Activated naive CD4-positive, alpha-beta T cell treated with anti-CD3 and anti-CD28 coated beads, Interleukin-2, amount 10 ng/mL, durations not matched to agents 7 days and 5 days (primary cell): ENCODE measurements around the gene SDK1.

Source experiments
- CTCF ChIA-PET: fragments of 350-600 bp; sonication (Branson Sonifier 250); formaldehyde crosslinking; loops from one replicate; lab custom pipeline; 2021; ENCODE audit warnings: antibody characterized with exemption; lab: Charles Lee
- DNase-seq: peaks from one replicate; pipeline ENCODE4 v3.0.0-alpha.2; 2020
- H3K27ac Mint-ChIP-seq: one replicate; pipeline ENCODE4 v1.8.0; 2021; ENCODE audit warnings: mild to moderate bottlenecking, moderate library complexity, mixed read lengths
- H3K27me3 Mint-ChIP-seq: one replicate; pipeline ENCODE4 v1.8.0; 2021; ENCODE audit warnings: mild to moderate bottlenecking, mixed read lengths
- H3K36me3 Mint-ChIP-seq: one replicate; pipeline ENCODE4 v1.8.0; 2021; ENCODE audit warnings: mixed read lengths
- H3K4me1 Mint-ChIP-seq: one replicate; pipeline ENCODE4 v1.8.0; 2021; ENCODE audit warnings: mixed read lengths
- H3K4me3 Mint-ChIP-seq: one replicate; pipeline ENCODE4 v1.8.0; 2021; ENCODE audit warnings: mild to moderate bottlenecking, moderate library complexity, mixed read lengths
- H3K9me3 Mint-ChIP-seq: one replicate; pipeline ENCODE4 v1.8.0; 2021; ENCODE audit warnings: mixed read lengths

Gene SDK1

GRCh38 chr7:3301831-3302618 is 973 bp downstream of the SDK1 start:
- H3K4me1 Mint-ChIP-seq = peaks cover 12% of the 10 kb centered on the region
- H3K27me3 Mint-ChIP-seq = peaks cover 61% of the 10 kb centered on the region
- H3K4me3 Mint-ChIP-seq = peak overlapping the region; percentile 80
- no peak overlapping the region for H3K27ac Mint-ChIP-seq
- CTCF ChIA-PET = interaction anchor here (0.6 to 1.0 kb wide), 3 partner anchors 12 to 596 kb away, joined by 3 to 4 read pairs (median 3); no protein-coding TSS in a partner anchor
- no peaks in the 10 kb centered on the region for H3K36me3 Mint-ChIP-seq
- no peaks in the 10 kb centered on the region for H3K9me3 Mint-ChIP-seq
- DNase-seq = peak; percentile 22

- Mint-ChIP-seq H3K36me3 (no peaks in the 10 kb centered on the region), H3K4me1 (peaks cover 12% of the 10 kb centered on the region), H3K9me3 (no peaks in the 10 kb centered on the region), H3K4me3 (peak overlapping the region; percentile 80), H3K27me3 (peaks cover 54% of the 10 kb centered on the region), H3K27ac (no peak overlapping the region)
- DNase-seq = no peak
- CTCF ChIA-PET = interaction anchor here (0.6 to 1.0 kb wide), 4 partner anchors 11 to 595 kb away, joined by 3 to 4 read pairs (median 3); no protein-coding TSS in a partner anchor
These were observed 1.7 kb downstream of the SDK1 start for GRCh38 chr7:3302681-3303320.

- H3K27me3 Mint-ChIP-seq = peaks cover 50% of the 10 kb centered on the region
These were observed 3.1 kb downstream of the SDK1 start for GRCh38 chr7:3304131-3304530.

GRCh38 chr7:3307435-3307834 is 6.4 kb downstream of the SDK1 start:
- CTCF ChIA-PET = interaction anchor here (1.3 kb wide), 1 partner anchor 18 kb away, joined by 3 read pairs; no protein-coding TSS in a partner anchor
- H3K4me1 Mint-ChIP-seq = peaks cover 6% of the 10 kb centered on the region
- H3K4me3 Mint-ChIP-seq = no peak overlapping the region
- DNase-seq = no peak
- H3K36me3 Mint-ChIP-seq = no peaks in the 10 kb centered on the region
- no peak overlapping the region for H3K27ac Mint-ChIP-seq
- H3K27me3 Mint-ChIP-seq = peaks cover 28% of the 10 kb centered on the region
- no peaks in the 10 kb centered on the region for H3K9me3 Mint-ChIP-seq

More at GRCh38 chr7:3304131-3304530, 3.1 kb downstream of the SDK1 start:
- Mint-ChIP-seq H3K36me3 (no peaks in the 10 kb centered on the region), H3K4me1 (peaks cover 12% of the 10 kb centered on the region), H3K9me3 (no peaks in the 10 kb centered on the region), H3K4me3 (no peak overlapping the region), H3K27ac (no peak overlapping the region)
- CTCF ChIA-PET = no interaction called here
- no peak for DNase-seq

- peaks cover 22% of the 10 kb centered on the region for H3K27me3 Mint-ChIP-seq
- H3K36me3 Mint-ChIP-seq = no peaks in the 10 kb centered on the region
- CTCF ChIA-PET = no interaction called here
- no peak overlapping the region for H3K4me3 Mint-ChIP-seq
- H3K4me1 Mint-ChIP-seq = no peaks in the 10 kb centered on the region
- no peaks in the 10 kb centered on the region for H3K9me3 Mint-ChIP-seq
- no peak for DNase-seq
- H3K27ac Mint-ChIP-seq = no peak overlapping the region
These were observed 8.1 kb downstream of the SDK1 start for GRCh38 chr7:3309140-3309539.

GRCh38 chr7:3309956-3310355 is 8.9 kb downstream of the SDK1 start:
- no peak overlapping the region for H3K27ac Mint-ChIP-seq
- no peaks in the 10 kb centered on the region for H3K36me3 Mint-ChIP-seq
- no peaks in the 10 kb centered on the region for H3K9me3 Mint-ChIP-seq
- DNase-seq = no peak
- no peaks in the 10 kb centered on the region for H3K4me1 Mint-ChIP-seq
- H3K27me3 Mint-ChIP-seq = peaks cover 17% of the 10 kb centered on the region
- CTCF ChIA-PET = no interaction called here
- no peak overlapping the region for H3K4me3 Mint-ChIP-seq

GRCh38 chr7:3310884-3311283 is 9.8 kb downstream of the SDK1 start:
- no peaks in the 10 kb centered on the region for H3K4me1 Mint-ChIP-seq
- H3K4me3 Mint-ChIP-seq = no peak overlapping the region
- CTCF ChIA-PET = no interaction called here
- no peak overlapping the region for H3K27ac Mint-ChIP-seq
- DNase-seq = no peak
- no peaks in the 10 kb centered on the region for H3K36me3 Mint-ChIP-seq
- no peaks in the 10 kb centered on the region for H3K9me3 Mint-ChIP-seq
- H3K27me3 Mint-ChIP-seq = peaks cover 8% of the 10 kb centered on the region

- no peak overlapping the region for H3K27ac Mint-ChIP-seq
- H3K27me3 Mint-ChIP-seq = peaks cover 3% of the 10 kb centered on the region
- CTCF ChIA-PET = no interaction called here
- H3K4me1 Mint-ChIP-seq = no peaks in the 10 kb centered on the region
- H3K9me3 Mint-ChIP-seq = no peaks in the 10 kb centered on the region
- no peaks in the 10 kb centered on the region for H3K36me3 Mint-ChIP-seq
- DNase-seq = no peak
- H3K4me3 Mint-ChIP-seq = no peak overlapping the region
These were observed 11.5 kb downstream of the SDK1 start for GRCh38 chr7:3312583-3312982.

GRCh38 chr7:3318874-3319273 is 17.8 kb downstream of the SDK1 start:
- Mint-ChIP-seq H3K9me3 (no peaks in the 10 kb centered on the region), H3K27ac (no peak overlapping the region), H3K36me3 (no peaks in the 10 kb centered on the region), H3K4me1 (no peaks in the 10 kb centered on the region), H3K27me3 (peaks cover 3% of the 10 kb centered on the region), H3K4me3 (no peak overlapping the region)
- no peak for DNase-seq
- CTCF ChIA-PET = no interaction called here

GRCh38 chr7:3321206-3321605 is 20.2 kb downstream of the SDK1 start:
- DNase-seq = no peak
- Mint-ChIP-seq H3K4me1 (no peaks in the 10 kb centered on the region), H3K27me3 (peaks cover 3% of the 10 kb centered on the region), H3K27ac (no peak overlapping the region), H3K4me3 (no peak overlapping the region), H3K36me3 (no peaks in the 10 kb centered on the region), H3K9me3 (no peaks in the 10 kb centered on the region)
- CTCF ChIA-PET = no interaction called here

- peaks cover 3% of the 10 kb centered on the region for H3K27me3 Mint-ChIP-seq
- CTCF ChIA-PET = no interaction called here
- H3K4me1 Mint-ChIP-seq = no peaks in the 10 kb centered on the region
- no peak for DNase-seq
- H3K4me3 Mint-ChIP-seq = no peak overlapping the region
- no peak overlapping the region for H3K27ac Mint-ChIP-seq
- H3K9me3 Mint-ChIP-seq = no peaks in the 10 kb centered on the region
- H3K36me3 Mint-ChIP-seq = no peaks in the 10 kb centered on the region
These were observed 20.7 kb downstream of the SDK1 start for GRCh38 chr7:3321745-3322144.

- H3K36me3 Mint-ChIP-seq = no peaks in the 10 kb centered on the region
- no peaks in the 10 kb centered on the region for H3K4me1 Mint-ChIP-seq
- H3K27me3 Mint-ChIP-seq = no peaks in the 10 kb centered on the region
- no peak overlapping the region for H3K4me3 Mint-ChIP-seq
- no peaks in the 10 kb centered on the region for H3K9me3 Mint-ChIP-seq
- no peak for DNase-seq
- no peak overlapping the region for H3K27ac Mint-ChIP-seq
- CTCF ChIA-PET = no interaction called here
These were observed 25.2 kb downstream of the SDK1 start for GRCh38 chr7:3326246-3326645.

GRCh38 chr7:3327099-3327498 is 26.0 kb downstream of the SDK1 start:
- no peak overlapping the region for H3K4me3 Mint-ChIP-seq
- H3K4me1 Mint-ChIP-seq = no peaks in the 10 kb centered on the region
- no peak for DNase-seq
- CTCF ChIA-PET = no interaction called here
- no peaks in the 10 kb centered on the region for H3K36me3 Mint-ChIP-seq
- H3K27me3 Mint-ChIP-seq = no peaks in the 10 kb centered on the region
- H3K9me3 Mint-ChIP-seq = no peaks in the 10 kb centered on the region
- no peak overlapping the region for H3K27ac Mint-ChIP-seq

GRCh38 chr7:3327655-3328054 is 26.6 kb downstream of the SDK1 start:
- CTCF ChIA-PET = no interaction called here

GRCh38 chr7:3332308-3332707 is 31.3 kb downstream of the SDK1 start:
- CTCF ChIA-PET = no interaction called here
- Mint-ChIP-seq H3K36me3 (no peaks in the 10 kb centered on the region), H3K9me3 (no peaks in the 10 kb centered on the region), H3K4me3 (no peak overlapping the region), H3K27ac (no peak overlapping the region), H3K4me1 (no peaks in the 10 kb centered on the region), H3K27me3 (peaks cover 13% of the 10 kb centered on the region)
- DNase-seq = no peak

More at GRCh38 chr7:3327655-3328054, 26.6 kb downstream of the SDK1 start:
- H3K27ac Mint-ChIP-seq = no peak overlapping the region
- no peaks in the 10 kb centered on the region for H3K9me3 Mint-ChIP-seq
- no peaks in the 10 kb centered on the region for H3K36me3 Mint-ChIP-seq
- DNase-seq = no peak
- no peaks in the 10 kb centered on the region for H3K4me1 Mint-ChIP-seq
- H3K4me3 Mint-ChIP-seq = no peak overlapping the region
- H3K27me3 Mint-ChIP-seq = no peaks in the 10 kb centered on the region
